B cell (primary cell): ENCODE measurements around the gene SMARCC2. TPM values are rescaled to one million over a fixed set of nuclear protein-coding genes. Genes with fewer than 3 reads are reported as not detected.

Experiments used
- ATAC-seq: fragments of 200-7000 bp; cut with Tn5 transposase; one replicate; pipeline ENCODE4 v1.10.0; 2021; ENCODE audit warnings: low read depth, mild to moderate bottlenecking, moderate number of reproducible peaks, moderate library complexity
- CTCF ChIA-PET: fragments of 350-600 bp; sonication (Branson Sonifier 250); formaldehyde crosslinking; loops from one replicate; lab custom pipeline; 2021; ENCODE audit warnings: antibody characterized with exemption, inconsistent platforms; lab: Charles Lee
- POLR2A ChIA-PET: fragments of 350-600 bp; sonication (Branson Sonifier 250); formaldehyde crosslinking; loops from one replicate; lab custom pipeline; 2021; ENCODE audit warnings: antibody characterized with exemption; lab: Charles Lee
- DNase-seq: peaks from one replicate; pipeline ENCODE4 v3.0.0; 2013
- H2AFZ ChIP-seq: 2 replicates; pipeline ENCODE4 v1.6.1; 2012; ENCODE audit warnings: mild to moderate bottlenecking, low read depth, low read length; ENCODE audit not compliant: insufficient read depth, poor library complexity, severe bottlenecking
- H3K27ac ChIP-seq, 2 donors: 1 replicate in 1 of 2; 2 replicates in 1 of 2; pipeline ENCODE4 v1.5.1; 2012 to 2013; ENCODE audit warnings: low read length in 2 of 2, mild to moderate bottlenecking in 2 of 2, moderate library complexity in 1 of 2
- H3K27me3 ChIP-seq, 4 experiments: fragments of 200-600 bp in 1 of 4; sonication (generic) in 1 of 4; replicated peaks in 1 of 4; 1 replicate in 2 of 4; 2 replicates in 2 of 4; pipeline versions ENCODE4 v1.6.1 to v1.7.0; 2013 to 2016; ENCODE audit warnings: low read length in 3 of 4, mild to moderate bottlenecking in 2 of 4, mixed read lengths in 1 of 4, moderate library complexity in 1 of 4; ENCODE audit not compliant: insufficient read depth in 4 of 4, control insufficient read depth in 3 of 4; ENCODE audit errors: control extremely low read depth in 1 of 4
- H3K36me3 ChIP-seq, 2 experiments: replicated peaks in 1 of 2; 1 replicate in 1 of 2; 2 replicates in 1 of 2; pipeline versions ENCODE4 v1.6.1 to v1.7.1; 2013; ENCODE audit warnings: low read length in 1 of 2; ENCODE audit not compliant: insufficient read depth in 2 of 2, control insufficient read depth in 1 of 2; ENCODE audit errors: control extremely low read depth in 1 of 2, extremely low read depth in 1 of 2
- H3K4me1 ChIP-seq, 2 donors: fragments of 200-600 bp in 1 of 2; sonication (generic) in 1 of 2; 1 replicate in 1 of 2; 2 replicates in 1 of 2; pipeline versions ENCODE4 v1.5.1 to v1.6.1; 2013 to 2017; ENCODE audit warnings: low read length in 2 of 2; ENCODE audit not compliant: control insufficient read depth in 2 of 2, insufficient read depth in 2 of 2
- H3K4me2 ChIP-seq: replicated peaks from 2 replicates; pipeline ENCODE3; 2012; ENCODE audit warnings: mild to moderate bottlenecking, low read depth, low read length; ENCODE audit not compliant: poor library complexity, severe bottlenecking
- H3K4me3 ChIP-seq, 5 experiments: fragments of 200-600 bp in 1 of 5; sonication (generic) in 1 of 5; 1 replicate in 3 of 5; 2 replicates in 2 of 5; pipeline versions ENCODE4 v1.5.1 to v1.7.0; 2011 to 2016; ENCODE audit warnings: low read length in 4 of 5, mild to moderate bottlenecking in 4 of 5, low read depth in 2 of 5, control low read depth in 1 of 5, moderate library complexity in 1 of 5; ENCODE audit not compliant: insufficient read depth in 1 of 5; ENCODE audit errors: control extremely low read depth in 1 of 5, extremely low read depth in 1 of 5
- H3K79me2 ChIP-seq: fragments of 200-600 bp; sonication (generic); one replicate; pipeline ENCODE4 v1.6.0; 2016; ENCODE audit warnings: low read length; ENCODE audit not compliant: control insufficient read depth, insufficient read depth
- H3K9ac ChIP-seq: fragments of 200-600 bp; sonication (generic); 2 replicates; pipeline ENCODE4 v1.6.1; 2017; ENCODE audit warnings: mild to moderate bottlenecking, low read length, moderate library complexity
- H3K9me3 ChIP-seq, 3 donors: one replicate each; pipeline versions ENCODE4 v1.6.1 to v1.7.1; 2013; ENCODE audit warnings: low read length in 2 of 3; ENCODE audit not compliant: control insufficient read depth in 2 of 3, insufficient read depth in 1 of 3; ENCODE audit errors: control extremely low read depth in 1 of 3
- H4K20me1 ChIP-seq: 2 replicates; pipeline ENCODE4 v1.6.0; 2012; ENCODE audit warnings: mild to moderate bottlenecking, low read length; ENCODE audit not compliant: insufficient read depth, control insufficient read depth, poor library complexity, severe bottlenecking
- H3K27ac Mint-ChIP-seq: one replicate; pipeline ENCODE4 v1.8.0; 2021; ENCODE audit warnings: mixed read lengths
- H3K27me3 Mint-ChIP-seq: one replicate; pipeline ENCODE4 v1.8.0; 2021; ENCODE audit warnings: mixed read lengths
- H3K4me1 Mint-ChIP-seq: one replicate; pipeline ENCODE4 v1.8.0; 2021; ENCODE audit warnings: mixed read lengths
- H3K4me3 Mint-ChIP-seq: one replicate; pipeline ENCODE4 v1.8.0; 2021; ENCODE audit warnings: mixed read lengths
- H3K9me3 Mint-ChIP-seq: one replicate; pipeline ENCODE4 v1.8.0; 2022; ENCODE audit warnings: mixed read lengths; ENCODE audit not compliant: insufficient read depth
- CTCF ChIP-seq: fragments of 200-600 bp; IDR thresholded peaks from one replicate; pipeline ENCODE4 v1.8.0; 2022; ENCODE audit warnings: antibody characterized with exemption, mild to moderate bottlenecking
- EZH2 ChIP-seq: IDR thresholded peaks from 2 replicates; pipeline ENCODE4 v1.6.1; 2012; ENCODE audit warnings: borderline replicate concordance, low read depth, mild to moderate bottlenecking, moderate library complexity, low read length; ENCODE audit not compliant: insufficient read depth, poor library complexity, severe bottlenecking
- WGBS: methylation state at CpG from one replicate; pipeline ENCODE4 v1.1.5; 2013; ENCODE audit warnings: missing lambda C conversion rate; ENCODE audit not compliant: insufficient coverage; 5-methylcytosine and 5-hydroxymethylcytosine counted together
- intact Hi-C: fragments of 100-400 bp; cut with micrococcal nuclease; formaldehyde crosslinking; loops from one replicate; pipeline ENCODE4 v1.10.0; 2022
- polyA plus RNA-seq: library from polyadenylated mRNA; depleted of rRNA; stranded (reverse); fragments of >200 nt; gene quantifications from 2 replicates; pipeline ENCODE4 v1.2.3, GENCODE V29; 2012
- total RNA-seq, 2 donors: library from RNA; stranded (reverse); fragments of 120-200 nt in 1 of 2; gene quantifications; 1 replicate in 1 of 2; 2 replicates in 1 of 2; pipeline versions ENCODE4 v1.2.3 to v1.2.4, GENCODE V29; 2013 to 2022

SMARCC2 gene
- total and polyA plus RNA-seq, 2 donors (not counting 1 experiment from before 2014, with no cell fraction given): 70.4 to 198 TPM

GRCh38 chr12:56237552-56237951 is 48.3 kb upstream of the SMARCC2 start:
- no peak overlapping the region for H3K4me3 ChIP-seq
- no peaks in the 10 kb centered on the region for H4K20me1 ChIP-seq
- peaks cover 0 to 5% of the 10 kb centered on the region in 2 donors for H3K4me1 ChIP-seq
- intact Hi-C loops: no loop called here
- DNase-seq (no peak), ATAC-seq (no peak)
- no peak overlapping the region for H2AFZ ChIP-seq
- peaks cover 0 to 25% of the 10 kb centered on the region in 2 experiments for H3K36me3 ChIP-seq
- no peaks in the 10 kb centered on the region for H3K27me3 Mint-ChIP-seq
- H3K27me3 ChIP-seq: no peaks in the 10 kb centered on the region
- WGBS: 72% methylated on average over 4 of the region's 11 CpGs
- no peak overlapping the region for H3K4me3 Mint-ChIP-seq
- H3K9ac ChIP-seq: no peak overlapping the region
- H3K9me3 Mint-ChIP-seq: no peaks in the 10 kb centered on the region
- peaks cover 8% of the 10 kb centered on the region for H3K4me1 Mint-ChIP-seq
- no peak overlapping the region for H3K27ac Mint-ChIP-seq
- H3K27ac ChIP-seq: no peak overlapping the region
- no peaks in the 10 kb centered on the region for H3K9me3 ChIP-seq
- no peak for TF ChIP-seq CTCF
- no peak for TF ChIP-seq EZH2
- no peak overlapping the region for H3K4me2 ChIP-seq
- CTCF ChIA-PET: interaction anchor here (0.9 kb wide), 1 partner anchor 56 kb away, joined by 3 read pairs; no protein-coding TSS in a partner anchor
- H3K79me2 ChIP-seq: no peaks in the 10 kb centered on the region
- POLR2A ChIA-PET: no interaction called here

GRCh38 chr12:56236985-56237384 is 47.7 kb upstream of the SMARCC2 start:
- Histone ChIP-seq H3K9ac (no peak overlapping the region), H3K4me3 (no peak overlapping the region), H3K4me2 (no peak overlapping the region), H2AFZ (no peak overlapping the region), H3K27me3 (no peaks in the 10 kb centered on the region), H3K9me3 (no peaks in the 10 kb centered on the region), H4K20me1 (no peaks in the 10 kb centered on the region), H3K36me3 (peaks cover 0 to 20% of the 10 kb centered on the region in 2 experiments), H3K27ac (no peak overlapping the region), H3K79me2 (no peaks in the 10 kb centered on the region), H3K4me1 (no peaks in the 10 kb centered on the region)
- Mint-ChIP-seq H3K27me3 (no peaks in the 10 kb centered on the region), H3K4me3 (no peak overlapping the region), H3K4me1 (peaks cover 2% of the 10 kb centered on the region), H3K27ac (no peak overlapping the region), H3K9me3 (no peaks in the 10 kb centered on the region)
- DNase-seq: no peak
- CTCF ChIA-PET: interaction anchor here (0.9 kb wide), 1 partner anchor 55 kb away, joined by 3 read pairs; no protein-coding TSS in a partner anchor
- intact Hi-C loops: no loop called here
- ATAC-seq: no peak
- WGBS: 94% methylated on average over 2 of the region's 5 CpGs
- POLR2A ChIA-PET: no interaction called here
- TF ChIP-seq CTCF (no peak), EZH2 (no peak)
